K562 (cell line): ENCODE measurements around the gene SPATA32.

ENCODE experiments used
- ARNT ChIP-seq, 2 experiments: fragments of 450-650 bp; IDR thresholded peaks; 2 replicates each; pipeline ENCODE4 v1.6.1; 2016; ENCODE audit warnings: mild to moderate bottlenecking in 1 of 2
- GABPA ChIP-seq: fragments of 200-800 bp; sonication (Bioruptor generic); conservative IDR thresholded peaks from 2 replicates; pipeline ENCODE4 v1.6.1; 2016; ENCODE audit warnings: low read depth, missing genetic modification characterization, missing compliant biosample characterization
- KLF16 ChIP-seq: IDR thresholded peaks from 2 replicates; pipeline ENCODE4 v1.6.1; 2016; ENCODE audit warnings: antibody characterized with exemption
- TGIF2 ChIP-seq: sonication (generic); formaldehyde crosslinking; IDR thresholded peaks from 2 replicates; pipeline ENCODE4 v1.8.1; 2022; ENCODE audit warnings: mild to moderate bottlenecking, missing genetic modification reagents, moderate library complexity
- ZNF318 ChIP-seq, 2 experiments: fragments of 450-650 bp; IDR thresholded peaks; 2 replicates each; pipeline ENCODE4 v1.6.1; 2016; ENCODE audit warnings: mild to moderate bottlenecking in 2 of 2, borderline replicate concordance in 1 of 2, low read depth in 1 of 2, moderate library complexity in 1 of 2

DNA sequence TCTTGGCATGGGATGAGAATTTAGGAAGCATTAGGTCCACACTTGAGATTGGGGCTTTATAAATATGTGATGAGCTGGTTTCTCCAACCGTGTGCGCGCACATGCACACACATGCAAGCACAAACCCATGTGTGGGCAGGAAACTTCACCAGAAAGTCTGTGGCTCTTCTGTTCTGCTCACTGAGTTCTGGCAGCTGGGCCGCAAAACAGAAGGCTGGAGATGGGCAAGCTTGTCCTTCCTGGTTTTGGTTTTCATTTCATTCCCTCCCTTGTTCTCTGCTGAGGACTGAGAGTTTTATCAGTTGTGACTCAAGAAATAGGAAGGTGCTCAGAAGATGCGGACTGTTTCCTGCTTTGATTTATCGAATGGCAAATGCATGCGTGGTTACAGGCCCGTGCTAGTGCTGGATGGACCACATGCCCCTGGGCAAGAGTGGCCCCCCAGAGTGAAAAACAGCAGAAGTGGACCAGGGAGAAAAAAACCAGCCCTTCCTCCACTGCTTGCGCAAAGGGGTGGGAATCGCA is 40.8 kb upstream of the SPATA32 start:
- TF ChIP-seq ARNT (IDR thresholded peaks at IDR 0.05): no peak
- no peak for TF ChIP-seq GABPA (tag)
- TF ChIP-seq TGIF2 (CRISPR knock-in tag): no peak
- TF ChIP-seq ZNF318 (IDR thresholded peaks at IDR 0.05; ENCODE audit: borderline replicate concordance in 1 of 2, low read depth in 1 of 2): no peak
- TF ChIP-seq KLF16: no peak
